Measurements from ENCODE around the gene NPB.

Gene NPB

DNA sequence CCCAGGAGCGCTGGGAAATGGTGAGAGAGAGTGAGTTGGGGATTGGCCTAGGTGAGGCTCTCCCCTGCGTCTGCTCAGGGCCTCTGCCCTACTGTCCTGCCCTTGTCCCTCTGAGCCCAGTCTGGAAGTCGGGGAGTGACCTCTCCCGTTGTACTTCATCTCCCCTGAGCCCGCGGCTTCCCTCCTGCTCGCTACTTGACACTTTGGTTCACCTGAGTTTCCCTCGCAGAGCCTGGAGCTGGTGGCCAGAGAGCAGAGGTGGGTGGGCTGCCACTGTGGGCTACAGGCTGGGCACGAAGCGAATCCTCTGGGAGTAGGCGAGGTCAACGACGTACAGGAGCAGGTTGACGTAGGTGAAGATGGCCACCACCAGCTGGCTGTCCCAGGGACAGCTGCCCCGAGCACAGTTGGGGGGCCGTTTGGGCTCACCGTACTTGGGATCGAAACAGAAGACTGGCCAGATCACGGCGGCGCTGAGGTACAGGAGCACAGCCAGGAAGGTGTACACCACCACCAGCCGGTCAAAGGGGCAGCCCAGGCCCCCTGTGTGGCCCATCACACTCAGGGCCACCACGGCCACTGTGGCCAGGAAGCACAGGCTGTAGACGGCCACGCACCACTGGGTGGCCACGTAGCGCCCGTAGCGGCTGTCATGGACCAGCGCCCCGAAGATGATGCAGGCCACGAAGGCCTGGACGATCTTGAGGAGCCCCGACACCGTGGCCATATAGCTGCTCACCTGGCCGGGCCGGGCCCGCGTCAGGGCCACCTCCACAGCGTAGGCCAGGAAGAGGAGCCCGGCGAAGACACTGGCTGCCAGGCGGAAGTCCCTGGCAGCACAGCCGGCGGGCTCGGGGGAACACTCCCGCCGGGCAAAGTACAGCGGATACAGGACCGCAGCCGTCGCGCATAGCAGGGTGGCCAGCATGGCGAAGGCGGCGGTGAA is 38.8 kb downstream of the NPB start:
- no peak for DNase-seq (ENCODE audit: low read depth)

GRCh38 chr17:81941484-81942166 is 39.6 kb downstream of the NPB start:
- no peak for DNase-seq (ENCODE audit: low read depth)

- DNase-seq (ENCODE audit: low read depth) = no peak
These were observed 40.1 kb downstream of the NPB start for GRCh38 chr17:81942167-81942553.

DNA sequence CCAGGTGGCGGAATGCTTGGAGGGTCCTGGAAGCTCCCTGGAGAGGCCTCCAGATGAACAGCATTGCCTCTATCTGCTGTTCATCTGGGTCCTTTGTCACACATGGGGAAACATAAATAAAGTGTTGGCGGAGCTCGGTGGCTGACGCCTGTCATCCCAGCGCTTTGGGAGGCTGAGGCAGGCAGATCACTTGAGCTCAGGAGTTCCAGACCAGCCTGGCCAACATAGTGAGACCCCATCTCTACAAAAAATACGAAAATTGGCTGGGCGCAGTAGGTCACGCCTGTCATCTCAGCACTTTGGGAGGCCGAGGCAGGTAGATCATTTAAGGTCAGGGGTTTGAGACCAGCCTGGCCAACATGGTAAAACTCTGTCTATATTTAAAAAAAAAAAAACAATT is 42.8 kb downstream of the NPB start:
- no peak for DNase-seq (ENCODE audit: low read depth)

GRCh38 chr17:81947189-81947588 is 45.2 kb downstream of the NPB start, which contains the start of gene MYADML2:
TSS of gene MYADML2 (minus strand) at chr17:81947233. CDS start at chr17:81941741, 5,492 bp downstream.
- DNase-seq (ENCODE audit: low read depth) = no peak

- no peak for DNase-seq (ENCODE audit: low read depth)
These were observed 46.8 kb downstream of the NPB start for GRCh38 chr17:81948635-81949378.

- DNase-seq (ENCODE audit: low read depth) = no peak
These were observed 48.5 kb downstream of the NPB start for GRCh38 chr17:81950501-81950900.

GRCh38 chr17:81951785-81952684 is 50.0 kb downstream of the NPB start:
- DNase-seq (ENCODE audit: low read depth) = no peak

Measured in ELR (cell line).